ENCODE measurements around the gene OPN4.

- TF ChIP-seq CTCF (conservative IDR thresholded peaks at IDR 0.05; ENCODE audit: low read length): no peak
- no peak for TF ChIP-seq EZH2phosphoT487 (IDR thresholded peaks at IDR 0.05; ENCODE audit: borderline replicate concordance, low read depth, low read length)
Measured at GRCh38 chr10:86613905-86614304, 40.4 kb upstream of the OPN4 start.

All from OCI-LY7 (cell line).